GM21619 (cell line): ENCODE data around the gene DUS1L.

Experiments
- ATAC-seq: cut with Tn5 transposase; IDR thresholded peaks from one replicate; pipeline ENCODE4 v1.9.1; 2021; ENCODE audit not compliant: unreplicated experiment

DUS1L gene

DNA sequence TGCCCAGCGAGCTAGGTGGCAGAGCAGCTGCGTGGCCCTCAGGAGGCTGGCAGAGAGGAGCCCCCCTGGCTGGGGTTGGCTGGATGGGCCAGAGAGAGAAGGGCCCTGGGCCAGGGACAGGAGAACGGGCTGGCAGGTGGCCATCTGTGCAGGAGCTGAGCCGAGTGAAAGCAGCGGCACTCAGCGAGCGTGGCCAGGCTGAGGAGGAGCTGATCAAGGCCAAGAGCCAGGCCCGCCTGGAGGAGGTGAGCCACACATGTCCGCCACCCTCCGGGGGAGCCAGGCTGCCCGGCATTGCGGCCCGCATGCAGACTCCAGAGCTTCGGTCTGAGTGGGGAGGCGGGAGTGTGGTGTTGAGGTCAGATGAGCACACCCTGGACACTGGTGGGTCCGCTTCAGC, 36.2 kb downstream of the DUS1L start:
- no peak for ATAC-seq

- no peak for ATAC-seq
These were observed 36.6 kb downstream of the DUS1L start for GRCh38 chr17:82028966-82029365.

- no peak for ATAC-seq
These were observed 37.4 kb downstream of the DUS1L start for GRCh38 chr17:82028246-82028645.

DNA sequence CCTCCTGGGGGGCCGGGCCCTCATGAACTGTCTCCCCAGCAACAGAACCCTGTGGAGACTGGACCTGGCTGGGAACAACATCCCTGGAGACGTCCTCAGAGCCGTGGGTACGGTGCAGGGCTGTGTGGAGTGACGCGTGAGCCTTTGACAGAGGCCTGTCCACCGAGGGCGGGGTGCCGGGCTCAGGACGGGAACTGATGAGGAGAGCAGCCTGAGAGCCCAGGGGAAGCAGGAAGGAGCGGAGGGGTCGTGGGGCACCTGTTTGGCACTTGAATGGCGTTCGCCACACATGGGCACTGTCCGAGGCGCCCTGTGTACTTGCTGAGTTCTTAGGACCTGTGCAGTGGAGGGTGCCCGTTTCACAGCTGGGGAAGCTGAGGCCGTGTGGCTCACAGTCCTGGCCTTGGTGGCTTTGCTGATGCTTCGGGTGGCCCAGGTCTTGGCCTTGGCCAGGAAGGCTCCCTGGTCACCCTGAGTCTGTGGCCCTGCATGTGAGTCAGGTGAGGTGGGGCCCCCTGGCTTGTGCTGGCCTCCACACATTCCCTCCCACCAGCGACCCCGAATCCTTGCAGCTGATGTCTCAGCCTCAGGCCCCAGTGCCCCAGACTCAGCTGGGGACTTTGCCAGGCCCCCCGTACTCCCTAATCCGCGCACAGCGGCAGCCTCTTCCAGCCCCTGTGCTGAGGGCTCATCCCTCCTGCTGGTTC, 40.0 kb downstream of the DUS1L start:
- ATAC-seq: no peak

DNA sequence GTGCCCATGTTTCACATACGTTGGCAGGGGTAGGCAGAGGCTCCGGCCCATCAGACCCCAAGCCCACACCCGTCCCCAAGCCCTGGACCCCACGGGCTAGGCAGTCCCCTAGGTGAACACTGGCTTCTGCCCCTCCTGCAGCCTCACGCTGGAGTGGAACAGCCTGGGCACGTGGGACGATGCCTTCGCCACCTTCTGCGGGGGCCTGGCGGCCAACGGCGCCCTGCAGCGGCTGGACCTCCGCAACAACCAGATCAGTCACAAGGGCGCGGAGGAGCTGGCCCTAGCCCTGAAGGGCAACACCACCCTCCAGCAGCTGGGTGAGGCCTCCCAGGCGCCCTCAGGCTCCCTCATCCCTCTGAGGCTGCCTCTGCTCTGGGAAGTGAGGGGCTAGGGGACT, 40.7 kb downstream of the DUS1L start:
- ATAC-seq: no peak

- ATAC-seq: no peak
These were observed 42.0 kb downstream of the DUS1L start for GRCh38 chr17:82023447-82024241.

DNA sequence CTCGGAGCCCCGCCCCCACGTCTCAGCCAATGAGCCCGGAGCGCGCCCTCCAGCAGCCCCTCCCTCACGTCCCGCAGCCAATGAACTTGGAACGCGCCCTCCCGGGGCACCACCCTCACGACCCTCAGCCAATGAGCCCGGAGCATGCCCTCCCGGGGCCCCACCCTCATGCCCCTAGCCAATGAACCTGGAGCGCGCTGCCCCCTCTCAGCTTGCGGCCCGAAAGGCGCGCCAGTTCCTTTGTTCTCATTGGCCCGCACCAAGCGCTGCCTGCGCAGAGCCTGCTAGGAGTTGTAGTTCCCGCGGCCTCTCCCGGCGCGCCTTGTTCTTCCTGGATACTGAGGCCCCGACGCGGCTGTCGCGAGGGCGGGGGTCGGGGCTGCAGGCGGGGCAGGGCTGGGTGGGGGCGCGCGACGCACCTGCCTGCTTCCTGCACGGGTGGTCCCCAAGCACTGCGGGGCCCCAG, 42.6 kb downstream of the DUS1L start, which contains the start of gene LRRC45:
TSS of gene LRRC45 (plus strand) at position 325 of the 466 bp plus-strand sequence. CDS start 339 bp downstream, outside the sequence.
- peak; percentile 82 for ATAC-seq

- ATAC-seq: no peak
These were observed 43.2 kb downstream of the DUS1L start, which contains the start of gene CENPX for GRCh38 chr17:82022310-82022980. Gene CENPX (minus strand): TSS chr17:82022878. CDS start chr17:82022861, 17 bp downstream.

- ATAC-seq: no peak
These were observed 43.7 kb downstream of the DUS1L start for GRCh38 chr17:82021900-82022309.

DNA sequence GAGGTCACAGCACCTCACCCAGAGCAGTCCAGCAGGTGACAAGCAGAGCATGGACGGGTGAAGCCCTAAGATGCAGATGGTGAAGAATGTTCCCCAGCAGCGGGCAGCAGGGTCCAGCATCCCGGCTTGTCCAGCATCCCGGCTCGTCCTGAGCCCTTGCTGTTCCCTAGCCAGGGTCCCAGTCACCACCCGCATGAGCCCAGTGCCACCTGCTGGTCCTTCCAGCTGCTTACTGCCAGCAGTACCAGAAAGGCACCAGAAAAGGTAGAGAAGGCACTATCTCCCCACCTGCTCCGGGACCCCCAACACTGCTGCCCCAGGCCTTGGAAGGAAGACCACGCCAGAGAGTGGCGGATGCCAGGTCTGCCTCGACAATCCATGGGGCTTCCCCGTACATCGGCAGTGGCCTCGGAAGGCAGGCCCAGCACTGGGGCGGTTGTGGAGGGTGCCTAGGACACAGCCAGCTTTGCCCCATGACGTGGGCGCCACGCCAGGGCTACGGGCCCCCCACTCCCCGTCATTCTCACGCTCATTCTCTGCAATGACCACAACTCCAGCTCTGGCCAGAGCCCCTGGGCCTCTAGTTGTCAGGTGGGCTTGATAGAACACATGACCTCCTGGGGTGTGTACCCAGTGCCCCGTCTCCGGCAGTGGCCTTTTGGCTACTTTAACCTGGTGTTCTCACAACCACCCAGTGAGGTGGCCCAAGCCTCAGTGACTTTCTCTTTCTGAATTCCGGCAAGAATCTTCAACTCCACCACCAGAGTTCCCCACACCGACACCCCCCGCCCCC, 44.3 kb downstream of the DUS1L start:
- no peak for ATAC-seq

DNA sequence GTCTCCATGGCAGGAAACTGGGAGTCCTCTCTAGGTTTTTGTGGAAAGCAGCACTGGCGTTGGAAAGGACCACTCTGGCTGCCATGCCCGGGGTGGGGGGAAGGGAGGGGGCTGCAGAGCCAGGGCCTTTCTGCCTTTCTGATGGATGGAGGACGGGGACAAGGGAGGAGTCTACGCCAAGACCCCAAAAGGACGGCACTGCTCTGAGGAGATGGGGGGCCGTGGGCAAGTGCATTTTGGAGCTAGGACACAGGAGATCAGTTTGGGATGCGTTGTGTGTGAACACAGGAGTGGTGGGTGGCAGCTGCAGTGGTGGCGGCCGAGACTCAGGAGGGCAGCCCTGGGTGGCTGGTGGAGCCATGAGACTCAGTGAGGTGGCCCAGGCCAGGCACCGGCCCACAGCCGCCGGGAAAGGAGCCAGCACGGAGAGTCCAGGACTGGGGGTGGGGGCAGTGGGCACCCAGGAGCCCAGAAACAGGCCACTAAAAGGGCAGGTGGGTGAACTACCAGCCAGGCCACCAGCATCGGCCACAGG, 45.0 kb downstream of the DUS1L start:
- ATAC-seq: no peak

DNA sequence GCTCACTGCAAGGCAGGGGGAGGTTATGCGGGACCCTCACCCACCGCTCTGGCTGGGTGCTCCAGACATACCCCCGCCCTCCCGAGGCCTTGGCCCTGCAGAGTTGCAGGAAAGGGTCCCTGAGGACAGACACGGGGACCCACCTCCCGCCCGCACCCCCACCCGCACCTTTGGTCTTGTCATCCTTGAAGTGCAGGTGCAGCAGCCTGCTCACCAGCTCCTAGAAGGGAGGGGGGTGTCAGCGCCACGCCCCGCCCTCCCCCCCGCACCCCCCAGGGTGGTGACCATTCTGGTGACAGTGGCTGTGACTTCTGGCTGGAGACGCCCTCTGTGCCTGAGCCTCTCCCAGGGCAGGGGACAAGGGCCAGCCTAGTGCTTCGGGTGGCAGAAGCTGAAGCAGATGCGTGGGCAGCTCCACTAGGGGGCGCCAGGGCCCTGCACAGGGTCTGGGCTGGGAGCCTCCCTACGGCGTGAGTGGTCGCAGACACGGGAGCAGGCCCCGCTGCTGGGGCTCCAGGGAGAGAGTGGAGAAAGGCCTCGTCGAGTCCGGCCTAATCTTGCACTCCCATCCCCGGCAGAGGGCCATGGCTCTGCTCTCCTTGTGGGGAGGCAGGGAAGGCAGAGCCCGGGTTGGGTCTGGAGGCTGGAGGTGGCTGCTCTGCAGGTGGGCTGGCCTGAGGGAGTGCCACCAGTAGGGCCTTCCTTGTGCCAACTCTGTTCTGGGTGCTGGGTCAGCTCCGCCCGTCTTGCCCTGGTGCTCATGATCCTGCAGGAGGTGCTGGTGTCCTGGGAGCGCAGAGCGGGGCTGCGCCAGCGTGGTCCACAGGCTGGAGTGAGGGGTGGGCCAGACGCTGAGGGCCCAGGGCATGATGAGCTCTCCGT, 45.7 kb downstream of the DUS1L start:
- no peak for ATAC-seq

- ATAC-seq: no peak
These were observed 46.5 kb downstream of the DUS1L start for GRCh38 chr17:82018989-82019689.

DNA sequence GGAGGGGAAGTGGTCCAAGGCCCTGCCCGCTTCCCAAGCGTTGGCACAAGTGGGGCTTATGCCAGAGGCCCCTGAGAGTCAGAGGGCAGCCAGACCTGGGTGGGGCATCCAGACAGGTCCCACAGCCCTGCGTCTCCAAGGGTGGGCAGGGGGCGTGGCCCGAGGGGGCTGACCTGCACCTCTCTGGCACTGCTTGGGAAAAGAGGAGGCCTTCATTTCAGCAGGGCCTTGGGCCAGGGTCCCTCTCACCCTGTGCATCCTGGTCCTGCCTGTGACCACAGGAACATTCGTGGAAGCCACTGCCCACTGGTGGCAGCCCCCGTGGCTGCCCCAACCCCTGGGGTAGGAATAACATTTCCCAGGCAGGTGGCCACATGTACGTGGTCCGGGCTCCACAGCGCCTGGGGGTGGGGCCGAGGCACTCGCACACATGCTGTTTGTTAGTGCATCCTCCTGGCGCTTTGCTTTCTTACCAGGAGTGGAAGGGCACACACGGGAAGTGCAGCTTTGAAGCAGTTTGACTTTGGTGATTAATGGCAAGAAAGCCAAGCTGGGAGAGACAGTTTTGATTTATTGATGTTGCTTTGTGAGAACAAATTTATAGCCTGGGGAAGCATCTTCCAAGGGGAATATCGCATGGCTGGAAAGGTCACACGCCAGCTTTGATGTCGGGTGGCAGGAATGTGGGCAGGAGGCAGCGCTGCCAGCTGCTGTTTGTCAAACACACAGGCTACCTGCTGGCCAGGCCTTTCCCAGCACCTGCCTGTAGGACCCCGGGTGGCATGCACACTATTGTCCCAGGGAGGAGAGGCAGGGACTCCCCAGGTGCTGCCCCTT, 47.2 kb downstream of the DUS1L start:
- no peak for ATAC-seq

- no peak for ATAC-seq
These were observed 47.9 kb downstream of the DUS1L start for GRCh38 chr17:82017612-82018151.

DNA sequence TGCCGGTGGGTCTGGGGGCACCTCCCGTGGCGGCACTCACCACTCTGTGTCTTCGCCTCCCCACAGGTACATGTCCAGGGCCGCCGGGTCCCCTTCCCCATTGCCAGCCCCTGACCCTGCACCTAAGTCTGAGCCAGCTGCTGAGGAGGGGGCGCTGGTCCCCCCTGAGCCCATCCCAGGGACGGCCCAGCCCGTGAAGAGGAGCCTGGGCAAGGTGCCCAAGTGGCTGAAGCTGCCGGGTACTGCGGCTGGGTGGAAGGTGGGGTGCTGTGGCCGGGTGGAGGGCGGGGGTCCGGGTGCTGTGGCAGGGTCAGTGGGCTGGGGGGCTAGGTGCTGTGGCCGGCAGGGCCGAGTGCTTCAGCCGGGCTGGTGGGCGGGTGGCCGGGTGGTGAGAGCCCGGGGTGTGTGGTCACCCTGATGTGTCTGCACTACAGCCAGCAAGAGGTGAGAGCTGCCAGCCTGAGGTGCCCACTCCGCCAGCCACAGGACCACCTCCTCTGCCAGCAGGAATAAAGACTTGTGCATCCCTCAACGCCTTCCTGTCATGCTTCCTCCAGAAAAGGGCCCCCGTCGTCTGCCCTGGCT, 48.6 kb downstream of the DUS1L start:
- ATAC-seq: no peak
